Measurements from ENCODE around the gene FOXQ1. TPM values are rescaled to one million over a fixed set of nuclear protein-coding genes. Genes with fewer than 3 reads are reported as not detected.
A peak's percentile ranks its signal among the peaks of the same experiment; 100 is the strongest.

The FOXQ1 gene
- total RNA-seq, 1 donor from 2014 or later = 3.4 TPM

DNA sequence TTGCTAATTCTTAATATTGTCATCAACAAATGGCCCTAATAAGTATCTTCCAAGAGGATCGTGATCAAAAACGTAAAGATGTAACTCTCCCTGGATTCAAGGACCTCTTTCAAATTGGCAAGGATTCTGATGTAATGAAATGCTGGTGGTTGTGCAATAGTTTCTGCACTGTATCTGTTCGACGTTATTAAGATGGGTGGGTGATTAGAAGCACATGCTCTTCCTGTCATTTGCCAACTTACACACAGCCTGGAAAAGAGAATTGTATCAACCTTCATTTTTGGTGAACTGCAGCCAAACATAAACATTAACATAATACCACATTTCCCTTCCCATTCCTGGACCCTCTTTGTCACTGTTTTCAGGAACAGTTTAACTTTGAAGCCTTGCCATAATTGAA is 9.8 kb downstream of the FOXQ1 start:
- TF ChIP-seq, protein P1, sequence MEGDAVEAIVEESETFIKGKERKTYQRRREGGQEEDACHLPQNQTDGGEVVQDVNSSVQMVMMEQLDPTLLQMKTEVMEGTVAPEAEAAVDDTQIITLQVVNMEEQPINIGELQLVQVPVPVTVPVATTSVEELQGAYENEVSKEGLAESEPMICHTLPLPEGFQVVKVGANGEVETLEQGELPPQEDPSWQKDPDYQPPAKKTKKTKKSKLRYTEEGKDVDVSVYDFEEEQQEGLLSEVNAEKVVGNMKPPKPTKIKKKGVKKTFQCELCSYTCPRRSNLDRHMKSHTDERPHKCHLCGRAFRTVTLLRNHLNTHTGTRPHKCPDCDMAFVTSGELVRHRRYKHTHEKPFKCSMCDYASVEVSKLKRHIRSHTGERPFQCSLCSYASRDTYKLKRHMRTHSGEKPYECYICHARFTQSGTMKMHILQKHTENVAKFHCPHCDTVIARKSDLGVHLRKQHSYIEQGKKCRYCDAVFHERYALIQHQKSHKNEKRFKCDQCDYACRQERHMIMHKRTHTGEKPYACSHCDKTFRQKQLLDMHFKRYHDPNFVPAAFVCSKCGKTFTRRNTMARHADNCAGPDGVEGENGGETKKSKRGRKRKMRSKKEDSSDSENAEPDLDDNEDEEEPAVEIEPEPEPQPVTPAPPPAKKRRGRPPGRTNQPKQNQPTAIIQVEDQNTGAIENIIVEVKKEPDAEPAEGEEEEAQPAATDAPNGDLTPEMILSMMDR (IDR thresholded peaks at IDR 0.05; ENCODE audit: insufficient read depth, low read length, severe bottlenecking) = no peak
- peak; percentile 42 for DNase-seq (ENCODE audit: low read depth)
- H3K27me3 ChIP-seq (ENCODE audit: control insufficient read depth, insufficient read depth, low read length) = no peaks in the 10 kb centered on the region
- no peak overlapping the region for H3K4me3 ChIP-seq (ENCODE audit: low read depth, low read length)
- no peak for FAIRE-seq
- no peaks in the 10 kb centered on the region for H3K36me3 ChIP-seq (ENCODE audit: control insufficient read depth, insufficient read depth, low read length)

DNA sequence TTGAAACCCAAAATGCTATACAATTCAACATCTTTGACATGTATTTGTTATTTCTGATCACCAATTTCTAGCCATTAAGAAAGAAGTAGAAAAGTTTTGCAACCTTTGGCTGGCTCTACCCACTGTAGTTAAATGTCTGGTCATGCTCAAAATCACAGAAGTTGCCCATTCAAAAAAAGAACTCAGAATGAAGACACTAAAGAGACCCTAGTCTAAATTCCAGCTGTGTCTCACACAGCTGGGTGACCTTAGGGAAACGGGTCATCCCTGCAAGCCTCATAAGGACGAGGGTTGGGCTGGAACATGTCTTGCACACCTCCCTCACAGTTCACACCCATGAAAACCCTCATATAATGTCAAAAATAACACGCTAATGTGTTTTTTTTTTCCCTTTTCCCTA is 10.3 kb downstream of the FOXQ1 start:
- Histone ChIP-seq H3K27me3 (ENCODE audit: control insufficient read depth, insufficient read depth, low read length) (no peaks in the 10 kb centered on the region), H3K36me3 (ENCODE audit: control insufficient read depth, insufficient read depth, low read length) (no peaks in the 10 kb centered on the region), H3K4me3 (ENCODE audit: low read depth, low read length) (no peak overlapping the region)
- FAIRE-seq (no peak), DNase-seq (ENCODE audit: low read depth) (no peak)
- TF ChIP-seq, protein P1 (IDR thresholded peaks at IDR 0.05; ENCODE audit: insufficient read depth, low read length, severe bottlenecking) = no peak

DNA sequence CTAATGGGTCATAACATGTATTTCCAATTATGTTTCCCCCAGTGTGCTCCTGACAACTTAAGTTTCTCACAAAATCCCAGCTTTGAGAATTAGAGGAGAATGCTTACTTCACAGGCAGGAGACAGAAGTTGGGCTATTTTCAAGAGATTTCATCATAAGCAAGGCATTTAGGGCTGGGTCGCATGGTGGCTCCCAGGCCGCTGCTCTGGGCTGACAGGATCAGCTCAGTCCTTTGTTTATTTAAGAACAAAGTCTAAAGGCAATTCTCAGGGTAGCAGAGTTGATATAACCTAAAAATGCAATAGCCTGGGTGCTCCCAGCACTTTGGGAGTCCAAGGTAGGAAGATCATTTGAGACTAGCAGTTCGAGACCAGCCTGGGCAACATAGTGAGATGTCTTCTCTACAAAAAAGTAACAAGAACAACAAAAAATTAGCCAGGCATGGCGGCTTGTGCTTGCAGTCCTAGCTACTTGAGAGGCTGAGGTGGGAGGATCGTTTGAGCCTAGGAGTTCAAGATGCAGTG is 10.9 kb downstream of the FOXQ1 start:
- TF ChIP-seq, protein P1 (IDR thresholded peaks at IDR 0.05; ENCODE audit: insufficient read depth, low read length, severe bottlenecking) = no peak
- Histone ChIP-seq H3K4me3 (ENCODE audit: low read depth, low read length) (no peak overlapping the region), H3K27me3 (ENCODE audit: control insufficient read depth, insufficient read depth, low read length) (no peaks in the 10 kb centered on the region), H3K36me3 (ENCODE audit: control insufficient read depth, insufficient read depth, low read length) (no peaks in the 10 kb centered on the region)
- FAIRE-seq (no peak), DNase-seq (ENCODE audit: low read depth) (no peak)

DNA sequence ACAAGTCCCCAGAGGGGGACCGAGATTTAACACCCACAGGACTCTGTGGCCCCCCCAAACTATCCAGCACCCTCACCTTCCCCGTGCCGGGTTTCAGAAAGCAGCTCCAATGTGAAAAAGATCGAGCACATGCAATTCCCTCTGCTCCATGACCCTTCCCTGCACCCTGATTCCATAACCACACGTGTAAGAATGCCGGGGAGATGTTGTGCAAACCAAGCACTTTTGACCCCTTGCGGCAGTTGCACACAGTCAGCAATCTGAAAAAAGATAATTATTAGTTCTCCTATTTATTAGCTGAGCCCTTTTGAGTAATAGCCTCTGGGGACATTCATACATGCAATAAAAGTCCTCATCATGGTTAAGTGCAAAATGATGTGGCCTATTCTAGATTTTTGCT is 13.0 kb downstream of the FOXQ1 start:
- no peak for DNase-seq (ENCODE audit: low read depth)
- FAIRE-seq = no peak
- Histone ChIP-seq H3K27me3 (ENCODE audit: control insufficient read depth, insufficient read depth, low read length) (no peaks in the 10 kb centered on the region), H3K36me3 (ENCODE audit: control insufficient read depth, insufficient read depth, low read length) (no peaks in the 10 kb centered on the region), H3K4me3 (ENCODE audit: low read depth, low read length) (no peak overlapping the region)
- TF ChIP-seq, protein P1 (IDR thresholded peaks at IDR 0.05; ENCODE audit: insufficient read depth, low read length, severe bottlenecking) = no peak

DNA sequence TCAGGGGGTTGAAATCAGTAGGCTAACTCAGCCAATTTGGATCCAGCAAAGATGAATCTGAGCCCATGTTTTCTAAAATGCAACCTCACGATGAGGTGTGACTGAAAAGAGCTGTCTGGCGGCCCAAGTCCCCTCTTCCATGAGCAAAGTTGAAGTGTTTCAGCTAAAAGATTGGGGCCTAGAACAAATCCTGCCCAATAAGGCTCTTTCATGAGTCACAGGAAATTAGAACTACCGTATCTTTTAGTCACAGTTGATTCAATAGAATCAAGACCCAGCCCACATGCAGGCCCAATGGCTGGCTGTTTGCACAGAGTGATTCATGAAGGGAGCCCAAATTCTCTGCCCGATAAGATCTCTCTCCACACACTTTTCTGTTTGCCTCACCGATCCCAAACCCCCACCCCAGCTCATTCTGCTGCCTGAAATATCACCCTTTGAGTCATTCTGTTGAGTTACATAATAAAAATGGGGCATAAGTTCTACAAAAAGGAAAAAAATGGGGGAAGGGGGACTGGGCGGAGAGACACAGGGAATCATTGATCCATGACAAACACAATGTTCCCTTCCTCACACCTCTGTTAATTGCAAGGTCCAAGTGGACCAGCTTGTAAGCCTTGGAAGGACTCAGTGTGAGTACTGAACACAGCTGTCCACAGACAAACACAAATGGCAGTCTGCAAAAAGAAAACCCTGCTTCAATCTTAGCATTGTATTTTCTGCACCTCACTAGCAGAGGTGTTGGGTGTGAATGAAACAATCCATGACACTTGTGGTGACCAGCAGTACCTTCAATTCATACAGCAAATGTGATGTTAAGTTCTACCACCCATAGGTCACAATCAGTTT is 13.8 kb downstream of the FOXQ1 start:
- Histone ChIP-seq H3K27me3 (ENCODE audit: control insufficient read depth, insufficient read depth, low read length) (no peaks in the 10 kb centered on the region), H3K4me3 (ENCODE audit: low read depth, low read length) (no peak overlapping the region), H3K36me3 (ENCODE audit: control insufficient read depth, insufficient read depth, low read length) (no peaks in the 10 kb centered on the region)
- FAIRE-seq (peak; percentile 96), DNase-seq (ENCODE audit: low read depth) (peak; percentile 97)
- TF ChIP-seq, protein P1 (IDR thresholded peaks at IDR 0.05; ENCODE audit: insufficient read depth, low read length, severe bottlenecking) = no peak
